BJ (cell line): ENCODE results near the gene RPS6KA2. TPM values are rescaled to one million over a fixed set of nuclear protein-coding genes. Genes with fewer than 3 reads are reported as not detected.

Experiments
- CTCF ChIA-PET: fragments of 350-600 bp; formaldehyde crosslinking; extraction: SDS; loops from one replicate; lab custom pipeline; 2021; ENCODE audit warnings: antibody characterized with exemption, inconsistent platforms; lab: Yijun Ruan, JAX
- POLR2A ChIA-PET: fragments of 300-600 bp; sonication (Branson Sonifier 250); formaldehyde crosslinking; extraction: SDS; loops from one replicate; lab custom pipeline; 2021; ENCODE audit warnings: antibody characterized with exemption; lab: Charles Lee
- DNase-seq: peaks from one replicate; pipeline ENCODE4 v3.0.0-alpha.2; 2011; ENCODE audit warnings: low read depth
- H3K27me3 ChIP-seq: 2 replicates; pipeline ENCODE4 v1.6.0; 2011; ENCODE audit warnings: low read length; ENCODE audit not compliant: control insufficient read depth, insufficient read depth
- H3K36me3 ChIP-seq: 2 replicates; pipeline ENCODE4 v1.5.1; 2011; ENCODE audit warnings: low read length; ENCODE audit not compliant: control insufficient read depth, insufficient read depth
- H3K4me3 ChIP-seq: 2 replicates; pipeline ENCODE4 v1.5.1; 2011; ENCODE audit warnings: low read depth, mild to moderate bottlenecking, control low read depth, low read length
- CTCF ChIP-seq: IDR thresholded peaks from 2 replicates; pipeline ENCODE4 v1.5.1; 2011; ENCODE audit warnings: low read depth, mild to moderate bottlenecking, control low read depth, inconsistent platforms, low read length, moderate library complexity; ENCODE audit not compliant: insufficient read depth
- polyA plus RNA-seq: library from polyadenylated mRNA; depleted of rRNA; stranded (reverse); fragments of >200 nt; gene quantifications from 2 replicates; pipeline ENCODE4 v1.2.3, GENCODE V29; 2011

RPS6KA2 gene
- polyA plus RNA-seq, 1 experiment: 80.8 TPM

- H3K27me3 ChIP-seq: peaks cover 5% of the 10 kb centered on the region
- DNase-seq: no peak
- TF ChIP-seq CTCF: no peak
- H3K4me3 ChIP-seq: no peak overlapping the region
- CTCF ChIA-PET: interaction anchor here (1.0 to 1.1 kb wide), 2 partner anchors 10 to 31 kb away, joined by 3 read pairs; no protein-coding TSS in a partner anchor
- no peaks in the 10 kb centered on the region for H3K36me3 ChIP-seq
- POLR2A ChIA-PET: no interaction called here
These were observed 37.1 kb upstream of the RPS6KA2 start for GRCh38 chr6:166664135-166664534.

GRCh38 chr6:166663568-166663967 lies 36.5 kb upstream of the RPS6KA2 start:
- ChIA-PET CTCF (interaction anchor here (1.0 to 1.1 kb wide), 2 partner anchors 10 to 31 kb away, joined by 3 read pairs; no protein-coding TSS in a partner anchor), POLR2A (no interaction called here)
- TF ChIP-seq CTCF: no peak
- DNase-seq: no peak
- Histone ChIP-seq H3K36me3 (no peaks in the 10 kb centered on the region), H3K4me3 (no peak overlapping the region), H3K27me3 (peaks cover 5% of the 10 kb centered on the region)

GRCh38 chr6:166662690-166663089 lies 35.6 kb upstream of the RPS6KA2 start:
- peaks cover 3% of the 10 kb centered on the region for H3K27me3 ChIP-seq
- POLR2A ChIA-PET: no interaction called here
- TF ChIP-seq CTCF: no peak
- CTCF ChIA-PET: no interaction called here
- no peak for DNase-seq
- no peak overlapping the region for H3K4me3 ChIP-seq
- no peaks in the 10 kb centered on the region for H3K36me3 ChIP-seq

- ChIA-PET POLR2A (no interaction called here), CTCF (no interaction called here)
- H3K4me3 ChIP-seq: no peak overlapping the region
- TF ChIP-seq CTCF: no peak
- no peak for DNase-seq
- peaks cover 1% of the 10 kb centered on the region for H3K27me3 ChIP-seq
- no peaks in the 10 kb centered on the region for H3K36me3 ChIP-seq
These were observed 34.5 kb upstream of the RPS6KA2 start for GRCh38 chr6:166661327-166662085.

GRCh38 chr6:166660157-166660688 lies 33.2 kb upstream of the RPS6KA2 start:
- DNase-seq: no peak
- no peak for TF ChIP-seq CTCF
- H3K36me3 ChIP-seq: no peaks in the 10 kb centered on the region
- no peak overlapping the region for H3K4me3 ChIP-seq
- POLR2A ChIA-PET: no interaction called here
- peaks cover 1% of the 10 kb centered on the region for H3K27me3 ChIP-seq
- CTCF ChIA-PET: no interaction called here
